K562 (cell line): ENCODE data around the gene CHD5. TPM values are rescaled to one million over a fixed set of nuclear protein-coding genes. Genes with fewer than 3 reads are reported as not detected.

ENCODE experiments used
- ATAC-seq: fragments of 200-7000 bp; cut with Tn5 transposase; 3 replicates; pipeline ENCODE4 v1.9.1; 2020; ENCODE audit warnings: moderate library complexity
- BruUV-seq: library from RNA; stranded (reverse); fragments of 400-500 nt; replicated peaks from 2 replicates; lab custom pipeline; 2021; lab: Mats Ljungman, UMichigan
- CTCF ChIA-PET: fragments of 300-600 bp; formaldehyde crosslinking; extraction: SDS; loops from one replicate; lab custom pipeline; 2021; ENCODE audit warnings: low intra/inter-chr PET ratio; lab: Yijun Ruan, JAX
- POLR2A ChIA-PET: fragments of 300-600, 350-650 bp; sonication (Branson Sonifier 250); formaldehyde crosslinking; extraction: SDS; loops from one replicate; lab custom pipeline; 2021; ENCODE audit warnings: antibody characterized with exemption, inconsistent platforms; lab: Yijun Ruan, JAX
- DNase-seq, 4 experiments: peaks; one replicate each; pipeline versions ENCODE4 v3.0.0 to v3.0.0-alpha.2; 2011 to 2018; ENCODE audit warnings: low spot score in 3 of 4, mixed read lengths in 3 of 4; ENCODE audit errors: extremely low read depth in 1 of 4
- FAIRE-seq: peaks from 2 replicates; lab custom pipeline; 2011; peaks lifted over from hg19 to GRCh38; lab: Jason Lieb, UNC
- H2AFZ ChIP-seq: 2 replicates; pipeline ENCODE4 v1.6.0; 2011; ENCODE audit warnings: low read depth, low read length, control low read depth, inconsistent platforms
- H3K27ac ChIP-seq: fragments of 200-600 bp; 3 replicates; pipeline ENCODE4 v1.8.0; 2011; ENCODE audit warnings: low read depth, mild to moderate bottlenecking, control low read depth, inconsistent platforms, low read length, moderate library complexity, mixed read lengths; ENCODE audit errors: extremely low read depth
- H3K27me3 ChIP-seq, 2 experiments: fragments of 300-600 bp in 1 of 2; 2 replicates in 1 of 2; 3 replicates in 1 of 2; pipeline versions ENCODE4 v1.6.0 to v1.8.0; 2011; ENCODE audit warnings: inconsistent platforms in 2 of 2, low read length in 2 of 2, mild to moderate bottlenecking in 1 of 2, mixed read lengths in 1 of 2, moderate library complexity in 1 of 2; ENCODE audit not compliant: control insufficient read depth in 2 of 2, insufficient read depth in 2 of 2
- H3K36me3 ChIP-seq: fragments of 300-600 bp; 3 replicates; pipeline ENCODE4 v1.8.0; 2011; ENCODE audit warnings: mild to moderate bottlenecking, low read length, inconsistent platforms; ENCODE audit not compliant: control insufficient read depth, insufficient read depth
- H3K4me1 ChIP-seq, 2 experiments: fragments of 200-600 bp in 1 of 2; replicated peaks in 1 of 2; 2 replicates in 1 of 2; 3 replicates in 1 of 2; pipeline versions ENCODE4 v1.5.1 to v1.8.0; 2011; ENCODE audit warnings: inconsistent platforms in 2 of 2, low read length in 2 of 2, mild to moderate bottlenecking in 1 of 2, mixed read lengths in 1 of 2, moderate library complexity in 1 of 2; ENCODE audit not compliant: control insufficient read depth in 2 of 2, insufficient read depth in 2 of 2
- H3K4me2 ChIP-seq: 2 replicates; pipeline ENCODE4 v1.6.1; 2011; ENCODE audit warnings: low read length, control low read depth, inconsistent platforms, mixed read lengths; ENCODE audit not compliant: insufficient read depth
- H3K4me3 ChIP-seq: fragments of 200-600 bp; sonication (generic), shearing (Covaris generic); 2 replicates; pipeline ENCODE4 v1.5.1; 2016; ENCODE audit warnings: control low read depth, inconsistent platforms
- H3K79me2 ChIP-seq: fragments of 200-600 bp; 3 replicates; pipeline ENCODE4 v1.8.0; 2011; ENCODE audit warnings: low read length, inconsistent platforms; ENCODE audit not compliant: control insufficient read depth, insufficient read depth
- H3K9ac ChIP-seq, 2 experiments: 2 replicates each; pipeline versions ENCODE4 v1.6.0 to v1.6.1; 2011; ENCODE audit warnings: low read depth in 2 of 2, low read length in 2 of 2, control low read depth in 1 of 2, inconsistent platforms in 1 of 2, mild to moderate bottlenecking in 1 of 2, mixed read lengths in 1 of 2; ENCODE audit not compliant: insufficient read depth in 1 of 2
- H3K9me1 ChIP-seq: one replicate; pipeline ENCODE4 v1.6.0; 2011; ENCODE audit warnings: inconsistent platforms, mild to moderate bottlenecking, low read length, moderate library complexity; ENCODE audit not compliant: control insufficient read depth, insufficient read depth
- H3K9me3 ChIP-seq: replicated peaks from 2 replicates; pipeline ENCODE4 v1.5.1; 2011; ENCODE audit warnings: low read depth, low read length, inconsistent platforms; ENCODE audit not compliant: control insufficient read depth, insufficient read depth
- H4K20me1 ChIP-seq: replicated peaks from 2 replicates; pipeline ENCODE4 v1.6.1; 2011; ENCODE audit warnings: low read length, inconsistent platforms, mixed read lengths; ENCODE audit not compliant: control insufficient read depth, insufficient read depth
- KAT2B ChIP-seq: IDR thresholded peaks from one replicate; pipeline ENCODE4 v1.6.1; 2012; ENCODE audit warnings: low read depth, mild to moderate bottlenecking, control low read depth, inconsistent platforms, low read length, moderate library complexity
- MAFF ChIP-seq: IDR thresholded peaks from 2 replicates; pipeline ENCODE4 v1.6.1; 2012; ENCODE audit warnings: low read length, improper control_type of control experiment
- MBD1 ChIP-seq: fragments of 250-450 bp; sonication (Bioruptor Pico); IDR thresholded peaks from 2 replicates; pipeline ENCODE4 v1.8.0; 2022; ENCODE audit warnings: inconsistent platforms
- NFIC ChIP-seq: fragments of 450-650 bp; IDR thresholded peaks from 2 replicates; pipeline ENCODE4 v1.6.1; 2017; ENCODE audit warnings: mild to moderate bottlenecking, inconsistent platforms
- POLR2A ChIP-seq: fragments of 450-650 bp; conservative IDR thresholded peaks from 2 replicates; pipeline ENCODE4 v1.6.1; 2016
- POLR2G ChIP-seq: fragments of 200-400 bp; formaldehyde crosslinking; IDR thresholded peaks from 2 replicates; pipeline ENCODE4 v1.6.1; 2017; ENCODE audit warnings: low read depth, mild to moderate bottlenecking, antibody characterized with exemption, low read length, moderate library complexity
- POU5F1 ChIP-seq: fragments of 150-350 bp; IDR thresholded peaks from 2 replicates; pipeline ENCODE4 v1.6.1; 2014; ENCODE audit warnings: borderline replicate concordance, low read length, low read depth, mild to moderate bottlenecking; ENCODE audit not compliant: partially characterized antibody
- SMARCE1 ChIP-seq: fragments of 450-650 bp; IDR thresholded peaks from 2 replicates; pipeline ENCODE4 v1.7.1; 2016; ENCODE audit warnings: mild to moderate bottlenecking
- SRSF3 ChIP-seq: fragments of 200-400 bp; formaldehyde crosslinking; IDR thresholded peaks from 2 replicates; pipeline ENCODE4 v1.6.1; 2016; ENCODE audit warnings: mild to moderate bottlenecking, low read length, moderate library complexity; ENCODE audit not compliant: insufficient read depth
- TFE3 ChIP-seq: fragments of 450-650 bp; formaldehyde crosslinking; IDR thresholded peaks from 2 replicates; pipeline ENCODE4 v1.4.0; 2020; ENCODE audit warnings: mild to moderate bottlenecking, mixed read lengths
- ZFP36 ChIP-seq: fragments of 150-350 bp; IDR thresholded peaks from 2 replicates; pipeline ENCODE4 v1.6.1; 2018; ENCODE audit warnings: low read length, low read depth; ENCODE audit not compliant: partially characterized antibody
- ZNF134 ChIP-seq: fragments of 250-450 bp; sonication (Bioruptor Pico); conservative IDR thresholded peaks from 2 replicates; pipeline ENCODE4 v1.4.0; 2020
- ZNF436 ChIP-seq: fragments of 250-450, 450-650 bp; sonication (Bioruptor Pico); formaldehyde crosslinking; IDR thresholded peaks from 2 replicates; pipeline ENCODE4 v1.7.0; 2020; ENCODE audit warnings: mild to moderate bottlenecking
- WGBS: fragments of 100-300 bp; shearing (Covaris generic); methylation state at CpG from one replicate; pipeline ENCODE4 v1.1.6; 2016; ENCODE audit warnings: low coverage, mixed read lengths; ENCODE audit not compliant: insufficient coverage; ENCODE audit errors: missing lambda C conversion rate; 5-methylcytosine and 5-hydroxymethylcytosine counted together
- in situ Hi-C: fragments of 300-500 bp; cut with MboI; formaldehyde crosslinking; loops from 4 replicates; pipeline ENCODE4 v1.15.0; 2018; ENCODE audit warnings: inconsistent platforms, mixed read lengths
- intact Hi-C: fragments of 100-400 bp; cut with micrococcal nuclease; formaldehyde crosslinking; loops from 2 replicates; pipeline ENCODE4 v1.14.2; 2022
- polyA plus RNA-seq, 8 experiments: library from polyadenylated mRNA; depleted of rRNA in 4 of 8; stranded (reverse) in 5 of 8; unstranded in 3 of 8; fragments of >200 nt; fragmentation: Nextera tagmentation in 2 of 8; fragmentation: Illumina TruSeq in 1 of 8; extraction: Ambion mirVana in 2 of 8; extraction: Trizol in 1 of 8; gene quantifications; 2 replicates each; pipeline versions ENCODE4 v1.2.1 to v1.2.3, GENCODE V29; 2011 to 2014; ENCODE audit warnings: inconsistent platforms in 1 of 8, missing spikeins in 1 of 8
- total RNA-seq, 7 experiments: library from RNA; depleted of rRNA in 6 of 7; stranded (reverse); fragments of >200 nt in 6 of 7; fragmentation: Illumina TruSeq in 2 of 7; extraction: Trizol in 2 of 7; gene quantifications; 2 replicates each; pipeline versions ENCODE4 v1.2.1 to v1.2.3, GENCODE V29; 2011 to 2021; ENCODE audit warnings: low replicate concordance in 1 of 7

Gene CHD5
- total and polyA plus RNA-seq, 9 of the 15 experiments (the other 6 are each of a cell fraction or from before 2014, with no cell fraction given), result 0.03 to 0.52 (median 0.11) TPM; not detected in 2

- in situ Hi-C loops, result no loop called here
- Histone ChIP-seq H3K27me3 (no peaks in the 10 kb centered on the region), H3K79me2 (no peaks in the 10 kb centered on the region; the same call in 2 of the 3 replicates), H3K9me3 (no peaks in the 10 kb centered on the region), H3K27ac (no peak overlapping the region), H3K9ac (no peak overlapping the region), H2AFZ (no peak overlapping the region), H3K36me3 (peaks cover 76% of the 10 kb centered on the region; the same call in 2 of the 3 replicates), H3K9me1 (no peaks in the 10 kb centered on the region), H3K4me3 (no peak overlapping the region), H4K20me1 (0 out of 2 replicates have a peak, but pooled peaks cover 7% of the 10 kb centered on the region), H3K4me2 (no peak overlapping the region), H3K4me1 (no peaks in the 10 kb centered on the region; a peak in 1 of 5 replicates)
- intact Hi-C loops, result no loop called here
- BruUV-seq, result TSS peak; percentile 48
- FAIRE-seq, result no peak
- ATAC-seq, result no peak
- DNase-seq, result no peak
- CTCF ChIA-PET, result no interaction called here
- POLR2A ChIA-PET, result interaction anchor here (0.6 to 1.9 kb wide), 8 partner anchors 8 to 594 kb away, joined by 3 to 14 read pairs (median 3); partner anchors contain the start of genes ICMT and RNF207
- no peak for TF ChIP-seq SRSF3
- TF ChIP-seq POLR2G, result peak; percentile 31; the same call in 1 of the 2 replicates
- WGBS, result 96% methylated on average over 13 of the region's 13 CpGs
Measured at GRCh38 chr1:6223617-6224016, 43.5 kb upstream of the CHD5 start.

- no peak overlapping the region for H3K4me2 ChIP-seq
- no peak overlapping the region for H3K4me3 ChIP-seq
- no peaks in the 10 kb centered on the region for H3K9me3 ChIP-seq
- 82% methylated on average over 6 of the region's 6 CpGs for WGBS
- no peak for DNase-seq
- H3K9ac ChIP-seq, result 0 out of 4 replicates have a peak overlapping the region, but pooled peaks of 1 of the 2 experiments have one; percentile 4
- intact Hi-C loops (no loop called here), in situ Hi-C loops (no loop called here)
- no peak for FAIRE-seq
- ATAC-seq, result no peak
- no peak overlapping the region for H2AFZ ChIP-seq
- CTCF ChIA-PET, result no interaction called here
- H3K27ac ChIP-seq, result no peak overlapping the region
- no TSS peak for BruUV-seq
- POLR2A ChIA-PET, result interaction anchor here (1.1 to 1.9 kb wide), 2 partner anchors 13 to 18 kb away, joined by 4 to 14 read pairs; partner anchors contain the start of gene ICMT
- H3K36me3 ChIP-seq, result peaks cover 72% of the 10 kb centered on the region; the same call in 2 of the 3 replicates
- no peaks in the 10 kb centered on the region for H3K27me3 ChIP-seq
- H3K9me1 ChIP-seq, result no peaks in the 10 kb centered on the region
- peaks cover 0 to 6% of the 10 kb centered on the region in 2 experiments; a peak in 2 of 5 replicates for H3K4me1 ChIP-seq
- H4K20me1 ChIP-seq, result 0 out of 2 replicates have a peak, but pooled peaks cover 7% of the 10 kb centered on the region
- H3K79me2 ChIP-seq, result no peaks in the 10 kb centered on the region; the same call in 2 of the 3 replicates
- TF ChIP-seq NFIC, result 0 out of 2 replicates have a peak, but pooled peaks have one; percentile 13
- TF ChIP-seq ZFP36, result no peak
- TF ChIP-seq TFE3 (CRISPR knock-in tag), result no peak
- TF ChIP-seq POLR2A, result peak; percentile 55; the same call in 1 of the 2 replicates
- TF ChIP-seq ZNF134 (CRISPR knock-in tag), result no peak
- no peak for TF ChIP-seq MAFF
- TF ChIP-seq POU5F1, result no peak
- no peak for TF ChIP-seq ZNF436 (CRISPR knock-in tag)
- no peak for TF ChIP-seq KAT2B
- no peak for TF ChIP-seq MBD1 (CRISPR knock-in tag)
- no peak for TF ChIP-seq SMARCE1
Measured at GRCh38 chr1:6222636-6223035, 42.5 kb upstream of the CHD5 start.
